GM12878 (cell line): ENCODE data around the gene SMIM32. TPM values are rescaled to one million over a fixed set of nuclear protein-coding genes. Genes with fewer than 3 reads are reported as not detected.

Experiments used
- ATAC-seq: fragments of 200-7000 bp; cut with Tn5 transposase; 3 replicates; pipeline ENCODE4 v1.9.1; 2020; ENCODE audit warnings: mild to moderate bottlenecking, moderate library complexity
- BruUV-seq: library from RNA; stranded (reverse); fragments of 400-500 nt; replicated peaks from 2 replicates; lab custom pipeline; 2021; lab: Mats Ljungman, UMichigan
- CTCF ChIA-PET: fragments of 300-600 bp; sonication (Branson Sonifier 250); formaldehyde crosslinking; extraction: SDS; loops from one replicate; lab custom pipeline; 2021; ENCODE audit warnings: inconsistent platforms; lab: Yijun Ruan, JAX
- POLR2A ChIA-PET: fragments of 350-600 bp; formaldehyde crosslinking; extraction: SDS; loops from one replicate; lab custom pipeline; 2021; ENCODE audit warnings: inconsistent platforms; lab: Charles Lee
- RAD21 ChIA-PET: fragments of 300-600 bp; sonication (Branson Sonifier 250); formaldehyde crosslinking; loops from one replicate; lab custom pipeline; 2023; ENCODE audit warnings: antibody characterized with exemption; ENCODE audit not compliant: unreplicated experiment; lab: Charles Lee
- SMC1A ChIA-PET: fragments of 300-600 bp; sonication (Branson Sonifier 250); formaldehyde crosslinking; loops from one replicate; lab custom pipeline; 2023; ENCODE audit not compliant: unreplicated experiment, uncharacterized antibody; lab: Charles Lee
- DNase-seq: peaks from one replicate; pipeline ENCODE4 v3.0.0-alpha.2; 2011; ENCODE audit warnings: low read depth, low spot score
- FAIRE-seq: peaks from 3 replicates; lab custom pipeline; 2011; peaks lifted over from hg19 to GRCh38; lab: Jason Lieb, UNC
- H2AFZ ChIP-seq: 2 replicates; pipeline ENCODE4 v1.6.0; 2011; ENCODE audit warnings: low read depth, low read length, control low read depth; ENCODE audit not compliant: control insufficient read depth
- H3K27ac ChIP-seq: 2 replicates; pipeline ENCODE4 v1.5.1; 2011; ENCODE audit warnings: control low read depth; ENCODE audit not compliant: control insufficient read depth, insufficient read depth
- H3K27me3 ChIP-seq, 2 experiments: replicated peaks in 1 of 2; 2 replicates each; pipeline versions ENCODE4 v1.6.0 to v1.6.1; 2011; ENCODE audit warnings: low read length in 1 of 2; ENCODE audit not compliant: control insufficient read depth in 2 of 2, insufficient read depth in 2 of 2
- H3K36me3 ChIP-seq, 2 experiments: 2 replicates each; pipeline ENCODE4 v1.5.1; 2011; ENCODE audit warnings: low read length in 1 of 2; ENCODE audit not compliant: control insufficient read depth in 2 of 2, insufficient read depth in 2 of 2
- H3K4me1 ChIP-seq: 2 replicates; pipeline ENCODE4 v1.6.1; 2011; ENCODE audit warnings: mild to moderate bottlenecking, low read length, moderate library complexity, mixed read lengths; ENCODE audit not compliant: control insufficient read depth, insufficient read depth
- H3K4me2 ChIP-seq: 2 replicates; pipeline ENCODE4 v1.6.0; 2011; ENCODE audit warnings: control low read depth; ENCODE audit not compliant: control insufficient read depth, insufficient read depth
- H3K4me3 ChIP-seq: fragments of 200-600 bp; sonication (generic); 2 replicates; pipeline ENCODE4 v1.5.1; 2016
- H3K79me2 ChIP-seq: 2 replicates; pipeline ENCODE4 v1.6.0; 2011; ENCODE audit warnings: low read length; ENCODE audit not compliant: control insufficient read depth, insufficient read depth
- H3K9ac ChIP-seq: 2 replicates; pipeline ENCODE4 v1.8.0; 2011; ENCODE audit warnings: low read length, control low read depth, mixed read lengths; ENCODE audit not compliant: control insufficient read depth, insufficient read depth
- H3K9me3 ChIP-seq: replicated peaks from 3 replicates; pipeline ENCODE4 v1.5.1; 2011; ENCODE audit warnings: mild to moderate bottlenecking, low read length; ENCODE audit not compliant: control insufficient read depth, insufficient read depth
- H4K20me1 ChIP-seq: 2 replicates; pipeline ENCODE4 v1.6.0; 2011; ENCODE audit not compliant: control insufficient read depth, insufficient read depth
- BMI1 ChIP-seq: fragments of 450-650 bp; IDR thresholded peaks from 2 replicates; pipeline ENCODE4 v1.6.1; 2016; ENCODE audit warnings: mild to moderate bottlenecking, moderate library complexity, borderline replicate concordance
- CBX5 ChIP-seq: sonication (generic); IDR thresholded peaks from 2 replicates; pipeline ENCODE4 v1.6.1; 2016; ENCODE audit warnings: low read depth, moderate library complexity, mild to moderate bottlenecking, inconsistent platforms
- FOXK2 ChIP-seq: fragments of 450-650 bp; IDR thresholded peaks from 2 replicates; pipeline ENCODE4 v1.6.1; 2017; ENCODE audit warnings: mild to moderate bottlenecking, moderate library complexity
- FOXM1 ChIP-seq: IDR thresholded peaks from 2 replicates; pipeline ENCODE4 v1.6.1; 2012; ENCODE audit warnings: low read depth, mild to moderate bottlenecking, inconsistent platforms, low read length, moderate library complexity
- IKZF1 ChIP-seq: fragments of 450-650 bp; conservative IDR thresholded peaks from 2 replicates; pipeline ENCODE4 v1.6.1; 2017; ENCODE audit warnings: antibody characterized with exemption, mild to moderate bottlenecking
- IRF4 ChIP-seq: IDR thresholded peaks from 2 replicates; pipeline ENCODE4 v1.6.1; 2011; ENCODE audit warnings: low read depth, low read length
- JUND ChIP-seq: IDR thresholded peaks from 2 replicates; pipeline ENCODE4 v1.6.1; 2012; ENCODE audit warnings: low read depth, mild to moderate bottlenecking, low read length, improper control_type of control experiment, moderate library complexity
- KLF5 ChIP-seq: fragments of 450-650 bp; IDR thresholded peaks from 2 replicates; pipeline ENCODE4 v1.6.1; 2014; ENCODE audit warnings: mild to moderate bottlenecking; ENCODE audit not compliant: partially characterized antibody
- NFXL1 ChIP-seq: fragments of 450-650 bp; IDR thresholded peaks from 2 replicates; pipeline ENCODE4 v1.6.1; 2017; ENCODE audit warnings: antibody characterized with exemption, mild to moderate bottlenecking, borderline replicate concordance
- POLR2A ChIP-seq: IDR thresholded peaks from 2 replicates; pipeline ENCODE4 v1.6.1; 2011; ENCODE audit warnings: low read depth, mild to moderate bottlenecking, low read length
- POLR2AphosphoS5 ChIP-seq: IDR thresholded peaks from 2 replicates; pipeline ENCODE4 v1.6.1; 2011; ENCODE audit warnings: mild to moderate bottlenecking, low read length, inconsistent platforms
- RAD51 ChIP-seq: fragments of 450-650 bp; IDR thresholded peaks from 2 replicates; pipeline ENCODE4 v1.6.1; 2016; ENCODE audit warnings: moderate library complexity, mild to moderate bottlenecking, inconsistent platforms
- SMAD1 ChIP-seq: fragments of 450-650 bp; IDR thresholded peaks from 2 replicates; pipeline ENCODE4 v1.6.1; 2018; ENCODE audit warnings: mild to moderate bottlenecking, low read depth; ENCODE audit not compliant: partially characterized antibody
- SREBF2 ChIP-seq: IDR thresholded peaks from 2 replicates; pipeline ENCODE4 v1.6.1; 2012; ENCODE audit warnings: mild to moderate bottlenecking, low read length
- STAT1 ChIP-seq: fragments of 450-650 bp; conservative IDR thresholded peaks from 2 replicates; pipeline ENCODE4 v1.6.1; 2014; ENCODE audit warnings: antibody characterized with exemption, mild to moderate bottlenecking
- TAF1 ChIP-seq: IDR thresholded peaks from 2 replicates; pipeline ENCODE4 v1.6.1; 2011; ENCODE audit warnings: mild to moderate bottlenecking, low read depth, low read length, borderline replicate concordance
- TCF12 ChIP-seq: IDR thresholded peaks from 2 replicates; pipeline ENCODE4 v1.6.1; 2011; ENCODE audit warnings: low read depth, mild to moderate bottlenecking, low read length
- ZBED1 ChIP-seq: IDR thresholded peaks from 2 replicates; pipeline ENCODE4 v1.6.1; 2016; ENCODE audit warnings: borderline replicate concordance
- WGBS: methylation state at CpG from one replicate; pipeline ENCODE4 v1.1.6; 2016; ENCODE audit warnings: low lambda C conversion rate; ENCODE audit not compliant: insufficient replicate concordance, insufficient coverage; ENCODE audit errors: missing lambda C conversion rate; 5-methylcytosine and 5-hydroxymethylcytosine counted together
- in situ Hi-C: fragments of 300-500 bp; cut with MboI; formaldehyde crosslinking; loops from 9 replicates; pipeline ENCODE4 v1.14.3; 2018; ENCODE audit warnings: mixed read lengths
- intact Hi-C: fragments of 100-400 bp; cut with micrococcal nuclease; formaldehyde crosslinking; loops from one replicate; pipeline ENCODE4 v1.14.2; 2022; ENCODE audit not compliant: unreplicated experiment
- polyA plus RNA-seq, 11 experiments: library from polyadenylated mRNA; depleted of rRNA in 4 of 11; unstranded in 6 of 11; stranded (reverse) in 5 of 11; fragments of >200 nt; fragmentation: Nextera tagmentation in 4 of 11; fragmentation: Illumina TruSeq in 1 of 11; extraction: Ambion mirVana in 4 of 11; extraction: Trizol in 1 of 11; gene quantifications; 1 replicate in 1 of 11; 2 replicates in 10 of 11; pipeline versions ENCODE4 v1.2.1 to v1.2.3, GENCODE V29; 2011 to 2016; ENCODE audit warnings: inconsistent platforms in 2 of 11, missing spikeins in 2 of 11, low read depth in 1 of 11
- total RNA-seq, 4 experiments: library from RNA; depleted of rRNA in 3 of 4; stranded (reverse); fragments of >200 nt in 3 of 4; fragmentation: Illumina TruSeq in 1 of 4; extraction: Trizol in 1 of 4; gene quantifications; 2 replicates each; pipeline versions ENCODE4 v1.2.1 to v1.2.3, GENCODE V29; 2013 to 2021
- TF ChIP-seq, protein P1 (sequence below): IDR thresholded peaks from 2 replicates; pipeline ENCODE4 v1.6.1; 2012; ENCODE audit warnings: mild to moderate bottlenecking, low read depth, low read length

The SMIM32 gene
- total and polyA plus RNA-seq, 10 of the 15 experiments (the other 5 are each of a cell fraction or from before 2014, with no cell fraction given): not detected

DNA sequence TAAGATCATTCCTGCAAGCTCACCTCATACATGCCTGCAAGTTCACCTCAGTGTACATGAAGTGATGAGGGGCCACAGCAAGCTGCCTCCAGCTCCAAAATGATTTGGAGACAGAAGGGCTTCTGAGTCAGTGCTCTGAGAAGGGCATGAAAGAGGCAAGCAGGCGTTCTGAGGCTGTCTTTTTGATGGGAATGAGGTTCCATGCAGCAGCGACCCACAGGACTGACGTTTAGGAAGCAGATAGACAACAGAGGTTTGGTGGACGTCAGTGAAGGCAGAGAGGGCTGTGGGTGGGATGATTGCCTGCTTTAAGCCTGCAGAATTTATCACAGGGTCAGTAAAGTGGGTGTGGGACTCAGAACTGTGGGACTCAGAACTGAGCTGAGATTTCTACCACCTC lies 8.9 kb upstream of the SMIM32 start:
- no peaks in the 10 kb centered on the region for H4K20me1 ChIP-seq
- no peaks in the 10 kb centered on the region for H3K4me1 ChIP-seq
- POLR2A ChIA-PET: no interaction called here
- no peak overlapping the region for H3K9ac ChIP-seq
- H3K27me3 ChIP-seq: peaks cover 0 to 2% of the 10 kb centered on the region in 2 experiments; a peak in 2 of 4 replicates
- no peaks in the 10 kb centered on the region for H3K36me3 ChIP-seq
- BruUV-seq: no TSS peak
- TF ChIP-seq POLR2A (no peak), NFXL1 (no peak)
- H3K79me2 ChIP-seq: no peaks in the 10 kb centered on the region
- in situ Hi-C loops (no loop called here), intact Hi-C loops (no loop called here)
- H3K4me3 ChIP-seq: no peak overlapping the region
- RAD21 ChIA-PET: no interaction called here
- FAIRE-seq: no peak
- H2AFZ ChIP-seq: no peak overlapping the region
- CTCF ChIA-PET: no interaction called here
- H3K27ac ChIP-seq: no peak overlapping the region
- H3K9me3 ChIP-seq: no peaks in the 10 kb centered on the region
- no peak for ATAC-seq
- SMC1A ChIA-PET: no interaction called here
- H3K4me2 ChIP-seq: no peak overlapping the region
- 0% methylated on average over 4 of the region's 4 CpGs for WGBS
- DNase-seq: no peak

DNA sequence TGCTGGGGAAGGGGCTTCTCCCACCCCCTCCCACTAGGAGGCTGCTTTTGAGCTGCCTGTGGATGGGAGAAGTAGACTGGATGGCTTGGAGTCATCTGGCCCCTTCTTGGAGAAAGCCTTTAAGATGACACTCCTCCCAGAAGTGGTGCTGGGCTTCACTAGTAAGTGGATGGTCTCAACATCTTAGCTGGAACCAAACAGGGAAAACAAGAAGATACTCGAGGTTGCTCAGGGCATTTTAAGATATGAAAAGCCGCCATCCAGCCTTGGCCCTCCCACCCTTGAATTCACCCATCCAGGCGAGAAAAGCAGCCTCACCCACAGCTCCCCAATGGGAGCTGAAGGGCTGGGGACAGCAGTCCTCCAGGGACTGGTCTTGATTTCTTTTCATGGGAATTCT lies 7.8 kb upstream of the SMIM32 start:
- DNase-seq (no peak), ATAC-seq (no peak), FAIRE-seq (no peak)
- H3K4me3 ChIP-seq: no peak overlapping the region
- H2AFZ ChIP-seq: no peak overlapping the region
- no peak overlapping the region for H3K4me2 ChIP-seq
- 0% methylated on average over 3 of the region's 3 CpGs for WGBS
- BruUV-seq: no TSS peak
- H4K20me1 ChIP-seq: no peaks in the 10 kb centered on the region
- SMC1A ChIA-PET: no interaction called here
- no peak overlapping the region for H3K9ac ChIP-seq
- RAD21 ChIA-PET: no interaction called here
- peaks cover 0 to 2% of the 10 kb centered on the region in 2 experiments; a peak in 2 of 4 replicates for H3K27me3 ChIP-seq
- no peak overlapping the region for H3K27ac ChIP-seq
- H3K9me3 ChIP-seq: no peaks in the 10 kb centered on the region
- intact Hi-C loops (no loop called here), in situ Hi-C loops (no loop called here)
- CTCF ChIA-PET: interaction anchor here (1.7 to 1.8 kb wide), 2 partner anchors 11 to 13 kb away, joined by 4 to 6 read pairs; no protein-coding TSS in a partner anchor
- POLR2A ChIA-PET: no interaction called here
- no peaks in the 10 kb centered on the region for H3K4me1 ChIP-seq
- H3K79me2 ChIP-seq: no peaks in the 10 kb centered on the region
- H3K36me3 ChIP-seq: no peaks in the 10 kb centered on the region
- no peak for TF ChIP-seq RAD51
- TF ChIP-seq BMI1: no peak
- no peak for TF ChIP-seq IKZF1
- TF ChIP-seq IRF4: no peak
- TF ChIP-seq SREBF2: no peak
- TF ChIP-seq, protein P1, sequence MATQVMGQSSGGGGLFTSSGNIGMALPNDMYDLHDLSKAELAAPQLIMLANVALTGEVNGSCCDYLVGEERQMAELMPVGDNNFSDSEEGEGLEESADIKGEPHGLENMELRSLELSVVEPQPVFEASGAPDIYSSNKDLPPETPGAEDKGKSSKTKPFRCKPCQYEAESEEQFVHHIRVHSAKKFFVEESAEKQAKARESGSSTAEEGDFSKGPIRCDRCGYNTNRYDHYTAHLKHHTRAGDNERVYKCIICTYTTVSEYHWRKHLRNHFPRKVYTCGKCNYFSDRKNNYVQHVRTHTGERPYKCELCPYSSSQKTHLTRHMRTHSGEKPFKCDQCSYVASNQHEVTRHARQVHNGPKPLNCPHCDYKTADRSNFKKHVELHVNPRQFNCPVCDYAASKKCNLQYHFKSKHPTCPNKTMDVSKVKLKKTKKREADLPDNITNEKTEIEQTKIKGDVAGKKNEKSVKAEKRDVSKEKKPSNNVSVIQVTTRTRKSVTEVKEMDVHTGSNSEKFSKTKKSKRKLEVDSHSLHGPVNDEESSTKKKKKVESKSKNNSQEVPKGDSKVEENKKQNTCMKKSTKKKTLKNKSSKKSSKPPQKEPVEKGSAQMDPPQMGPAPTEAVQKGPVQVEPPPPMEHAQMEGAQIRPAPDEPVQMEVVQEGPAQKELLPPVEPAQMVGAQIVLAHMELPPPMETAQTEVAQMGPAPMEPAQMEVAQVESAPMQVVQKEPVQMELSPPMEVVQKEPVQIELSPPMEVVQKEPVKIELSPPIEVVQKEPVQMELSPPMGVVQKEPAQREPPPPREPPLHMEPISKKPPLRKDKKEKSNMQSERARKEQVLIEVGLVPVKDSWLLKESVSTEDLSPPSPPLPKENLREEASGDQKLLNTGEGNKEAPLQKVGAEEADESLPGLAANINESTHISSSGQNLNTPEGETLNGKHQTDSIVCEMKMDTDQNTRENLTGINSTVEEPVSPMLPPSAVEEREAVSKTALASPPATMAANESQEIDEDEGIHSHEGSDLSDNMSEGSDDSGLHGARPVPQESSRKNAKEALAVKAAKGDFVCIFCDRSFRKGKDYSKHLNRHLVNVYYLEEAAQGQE: no peak
- TF ChIP-seq ZBED1: no peak
- no peak for TF ChIP-seq JUND
- no peak for TF ChIP-seq TAF1
- TF ChIP-seq SMAD1: no peak
- TF ChIP-seq STAT1: no peak
- TF ChIP-seq CBX5: no peak
- TF ChIP-seq POLR2A: no peak
- no peak for TF ChIP-seq FOXM1
- no peak for TF ChIP-seq KLF5
- TF ChIP-seq TCF12: no peak
- no peak for TF ChIP-seq FOXK2
- no peak for TF ChIP-seq POLR2AphosphoS5
